ENCODE measurements around the gene ARF1.

The ARF1 gene

DNA sequence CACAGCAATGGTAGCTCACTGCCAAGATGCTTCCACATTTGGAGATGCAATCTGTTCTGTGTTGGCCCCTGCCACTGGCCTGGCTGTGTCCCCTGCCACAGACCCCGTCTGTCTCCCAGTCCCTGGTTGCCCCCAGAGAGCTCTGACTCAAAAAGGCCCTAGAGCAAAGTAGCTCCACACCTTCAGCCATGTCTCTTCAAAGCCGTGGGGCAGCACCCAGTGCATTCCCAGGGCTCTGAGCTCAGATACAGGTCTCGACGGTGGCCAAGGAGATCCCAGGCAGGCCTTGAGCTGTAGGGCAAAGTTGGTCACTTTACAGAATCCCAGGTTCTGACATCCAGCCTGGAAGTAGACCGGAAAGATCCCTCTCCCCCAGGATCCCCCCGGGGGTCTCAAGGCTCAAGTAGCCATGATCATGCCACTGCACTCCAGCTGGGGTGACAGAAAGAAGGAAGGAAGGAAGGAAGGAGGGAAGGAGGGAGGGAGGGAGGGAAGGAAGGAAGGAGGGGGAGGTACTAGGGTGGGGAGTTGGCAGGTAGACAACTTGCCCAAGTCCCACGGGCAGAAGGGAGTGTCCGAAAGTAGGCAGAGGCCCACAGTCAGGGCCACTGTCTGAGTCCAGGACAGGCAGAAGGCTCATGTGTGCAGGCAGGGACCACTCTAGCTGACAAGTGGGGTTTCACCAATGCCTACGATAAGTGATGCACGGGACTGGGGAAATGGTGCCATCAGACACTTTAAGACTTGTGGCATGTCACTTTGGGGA is 4.8 kb upstream of the ARF1 start:
- TF ChIP-seq, protein P1, sequence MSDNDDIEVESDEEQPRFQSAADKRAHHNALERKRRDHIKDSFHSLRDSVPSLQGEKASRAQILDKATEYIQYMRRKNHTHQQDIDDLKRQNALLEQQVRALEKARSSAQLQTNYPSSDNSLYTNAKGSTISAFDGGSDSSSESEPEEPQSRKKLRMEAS (IDR thresholded peaks at IDR 0.05): no peak
- TF ChIP-seq RAD21 (IDR thresholded peaks at IDR 0.05; ENCODE audit: low read depth) (no peak), YY1 (IDR thresholded peaks at IDR 0.05; ENCODE audit: low read depth) (no peak), TAF1 (IDR thresholded peaks at IDR 0.05; ENCODE audit: low read depth) (no peak), ZBTB7A (IDR thresholded peaks at IDR 0.05; ENCODE audit: low read depth) (no peak), CEBPB (IDR thresholded peaks at IDR 0.05) (no peak), TEAD4 (IDR thresholded peaks at IDR 0.05) (no peak)
- TF ChIP-seq, protein P2, sequence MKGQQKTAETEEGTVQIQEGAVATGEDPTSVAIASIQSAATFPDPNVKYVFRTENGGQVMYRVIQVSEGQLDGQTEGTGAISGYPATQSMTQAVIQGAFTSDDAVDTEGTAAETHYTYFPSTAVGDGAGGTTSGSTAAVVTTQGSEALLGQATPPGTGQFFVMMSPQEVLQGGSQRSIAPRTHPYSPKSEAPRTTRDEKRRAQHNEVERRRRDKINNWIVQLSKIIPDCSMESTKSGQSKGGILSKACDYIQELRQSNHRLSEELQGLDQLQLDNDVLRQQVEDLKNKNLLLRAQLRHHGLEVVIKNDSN (IDR thresholded peaks at IDR 0.05): no peak

DNA sequence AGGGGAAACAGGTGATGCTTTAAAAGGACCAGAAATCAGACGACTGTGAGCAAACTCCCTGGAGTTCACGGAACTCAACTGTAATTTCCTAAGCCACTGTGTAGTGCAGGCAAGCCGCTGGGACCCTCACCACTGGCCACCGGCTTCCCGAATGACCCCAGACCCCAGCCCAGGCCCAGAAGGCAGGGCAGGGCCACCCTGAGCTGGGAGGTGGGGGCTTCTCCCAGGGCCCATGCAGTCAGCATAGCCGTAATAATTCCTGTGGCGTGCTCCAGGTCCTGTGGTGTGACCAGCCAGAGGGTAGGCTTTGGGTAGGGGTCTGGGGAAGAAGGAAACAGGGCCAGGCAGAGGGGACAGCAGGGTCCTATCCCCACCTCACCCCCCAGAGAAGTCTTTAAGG is 3.5 kb upstream of the ARF1 start:
- TF ChIP-seq YY1 (IDR thresholded peaks at IDR 0.05; ENCODE audit: low read depth) (no peak), NFIC (IDR thresholded peaks at IDR 0.05) (no peak), CREB1 (IDR thresholded peaks at IDR 0.05; ENCODE audit: low read depth) (no peak), TAF1 (IDR thresholded peaks at IDR 0.05; ENCODE audit: low read depth) (no peak), EP300 (IDR thresholded peaks at IDR 0.05; ENCODE audit: borderline replicate concordance) (no peak), EGR1 (IDR thresholded peaks at IDR 0.05) (no peak), TEAD4 (IDR thresholded peaks at IDR 0.05) (no peak), CEBPB (IDR thresholded peaks at IDR 0.05) (no peak)
- TF ChIP-seq, protein P1 (IDR thresholded peaks at IDR 0.05): no peak
- TF ChIP-seq, protein P2 (IDR thresholded peaks at IDR 0.05): no peak

DNA sequence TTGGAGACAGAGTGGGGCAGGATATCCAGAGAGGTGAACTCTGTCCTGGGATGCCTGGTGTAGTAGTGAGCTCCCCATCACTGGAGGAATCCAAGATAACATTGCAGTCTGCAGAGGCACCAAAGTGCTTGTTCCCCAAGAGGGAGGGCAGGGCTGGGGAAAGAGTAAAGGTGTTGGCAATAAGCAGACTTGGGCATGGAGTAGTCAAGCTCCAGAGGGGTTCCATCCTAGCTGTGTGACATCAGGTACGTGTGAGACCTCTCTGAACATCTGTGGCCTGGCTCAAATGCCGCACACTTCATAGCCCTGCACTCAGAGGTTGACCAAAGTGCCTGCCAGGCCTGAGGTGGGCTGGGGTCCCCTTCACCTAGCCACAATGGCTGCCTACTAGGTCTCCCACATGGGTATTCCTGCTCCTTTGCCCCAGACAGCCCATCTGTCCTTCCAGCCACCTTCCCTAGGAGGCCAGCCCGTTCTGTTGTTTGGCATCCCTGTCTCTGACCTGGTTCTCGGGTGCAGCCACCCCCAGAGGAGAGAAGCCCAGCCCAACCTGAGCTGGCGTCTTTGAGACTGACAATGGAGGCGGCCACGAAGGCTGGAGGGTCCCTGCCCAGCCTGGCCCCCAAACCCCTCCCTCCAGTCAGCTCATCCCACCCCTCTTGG is 2.8 kb upstream of the ARF1 start:
- no peak for TF ChIP-seq TEAD4 (IDR thresholded peaks at IDR 0.05)
- TF ChIP-seq ZBTB7A (IDR thresholded peaks at IDR 0.05; ENCODE audit: low read depth): no peak
- TF ChIP-seq EP300 (IDR thresholded peaks at IDR 0.05; ENCODE audit: borderline replicate concordance): no peak
- TF ChIP-seq, protein P3, sequence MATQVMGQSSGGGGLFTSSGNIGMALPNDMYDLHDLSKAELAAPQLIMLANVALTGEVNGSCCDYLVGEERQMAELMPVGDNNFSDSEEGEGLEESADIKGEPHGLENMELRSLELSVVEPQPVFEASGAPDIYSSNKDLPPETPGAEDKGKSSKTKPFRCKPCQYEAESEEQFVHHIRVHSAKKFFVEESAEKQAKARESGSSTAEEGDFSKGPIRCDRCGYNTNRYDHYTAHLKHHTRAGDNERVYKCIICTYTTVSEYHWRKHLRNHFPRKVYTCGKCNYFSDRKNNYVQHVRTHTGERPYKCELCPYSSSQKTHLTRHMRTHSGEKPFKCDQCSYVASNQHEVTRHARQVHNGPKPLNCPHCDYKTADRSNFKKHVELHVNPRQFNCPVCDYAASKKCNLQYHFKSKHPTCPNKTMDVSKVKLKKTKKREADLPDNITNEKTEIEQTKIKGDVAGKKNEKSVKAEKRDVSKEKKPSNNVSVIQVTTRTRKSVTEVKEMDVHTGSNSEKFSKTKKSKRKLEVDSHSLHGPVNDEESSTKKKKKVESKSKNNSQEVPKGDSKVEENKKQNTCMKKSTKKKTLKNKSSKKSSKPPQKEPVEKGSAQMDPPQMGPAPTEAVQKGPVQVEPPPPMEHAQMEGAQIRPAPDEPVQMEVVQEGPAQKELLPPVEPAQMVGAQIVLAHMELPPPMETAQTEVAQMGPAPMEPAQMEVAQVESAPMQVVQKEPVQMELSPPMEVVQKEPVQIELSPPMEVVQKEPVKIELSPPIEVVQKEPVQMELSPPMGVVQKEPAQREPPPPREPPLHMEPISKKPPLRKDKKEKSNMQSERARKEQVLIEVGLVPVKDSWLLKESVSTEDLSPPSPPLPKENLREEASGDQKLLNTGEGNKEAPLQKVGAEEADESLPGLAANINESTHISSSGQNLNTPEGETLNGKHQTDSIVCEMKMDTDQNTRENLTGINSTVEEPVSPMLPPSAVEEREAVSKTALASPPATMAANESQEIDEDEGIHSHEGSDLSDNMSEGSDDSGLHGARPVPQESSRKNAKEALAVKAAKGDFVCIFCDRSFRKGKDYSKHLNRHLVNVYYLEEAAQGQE (IDR thresholded peaks at IDR 0.05; ENCODE audit: low read depth): no peak
- TF ChIP-seq, protein P2 (IDR thresholded peaks at IDR 0.05): no peak
- no peak for TF ChIP-seq NFIC (IDR thresholded peaks at IDR 0.05)
- TF ChIP-seq YY1 (IDR thresholded peaks at IDR 0.05; ENCODE audit: low read depth): no peak
- no peak for TF ChIP-seq CEBPB (IDR thresholded peaks at IDR 0.05)
- no peak for TF ChIP-seq CREB1 (IDR thresholded peaks at IDR 0.05; ENCODE audit: low read depth)
- TF ChIP-seq, protein P1 (IDR thresholded peaks at IDR 0.05): no peak
- no peak for TF ChIP-seq TAF1 (IDR thresholded peaks at IDR 0.05; ENCODE audit: low read depth)
- TF ChIP-seq RAD21 (IDR thresholded peaks at IDR 0.05; ENCODE audit: low read depth): no peak
- no peak for TF ChIP-seq EGR1 (IDR thresholded peaks at IDR 0.05)
- TF ChIP-seq TCF12 (IDR thresholded peaks at IDR 0.05; ENCODE audit: low read depth): no peak
- TF ChIP-seq FOXM1 (IDR thresholded peaks at IDR 0.05; ENCODE audit: borderline replicate concordance, low read depth): no peak

DNA sequence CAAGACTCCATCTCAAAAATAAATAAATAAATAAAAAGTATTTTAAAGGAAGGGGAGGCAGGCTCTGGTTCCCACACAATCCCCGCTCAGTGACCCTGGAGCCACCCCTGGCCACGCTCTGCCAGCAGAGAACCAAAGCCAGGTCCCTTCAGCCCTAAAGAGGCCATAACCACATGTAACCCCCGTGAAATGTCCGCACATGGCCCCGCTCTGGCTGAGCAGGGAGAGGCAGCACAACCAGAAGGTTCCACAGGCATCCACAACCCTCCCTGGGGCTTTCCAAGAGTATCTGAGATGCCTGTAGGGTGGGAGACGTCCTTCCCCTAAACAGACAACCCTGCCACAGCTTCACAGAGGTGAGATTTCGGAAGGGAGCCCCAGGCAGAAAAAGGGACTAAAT is 1.4 kb upstream of the ARF1 start:
- TF ChIP-seq NFIC (IDR thresholded peaks at IDR 0.05): no peak
- TF ChIP-seq, protein P1 (IDR thresholded peaks at IDR 0.05): no peak
- TF ChIP-seq EP300 (IDR thresholded peaks at IDR 0.05; ENCODE audit: borderline replicate concordance): no peak
- no peak for TF ChIP-seq EGR1 (IDR thresholded peaks at IDR 0.05)
- TF ChIP-seq, protein P3 (IDR thresholded peaks at IDR 0.05; ENCODE audit: low read depth): no peak
- no peak for TF ChIP-seq CREB1 (IDR thresholded peaks at IDR 0.05; ENCODE audit: low read depth)
- TF ChIP-seq CEBPB (IDR thresholded peaks at IDR 0.05): no peak
- no peak for TF ChIP-seq TEAD4 (IDR thresholded peaks at IDR 0.05)
- no peak for TF ChIP-seq YY1 (IDR thresholded peaks at IDR 0.05; ENCODE audit: low read depth)
- no peak for TF ChIP-seq TAF1 (IDR thresholded peaks at IDR 0.05; ENCODE audit: low read depth)
- TF ChIP-seq FOXM1 (IDR thresholded peaks at IDR 0.05; ENCODE audit: borderline replicate concordance, low read depth): no peak
- TF ChIP-seq TCF12 (IDR thresholded peaks at IDR 0.05; ENCODE audit: low read depth): no peak
- TF ChIP-seq ZBTB7A (IDR thresholded peaks at IDR 0.05; ENCODE audit: low read depth): no peak
- TF ChIP-seq RAD21 (IDR thresholded peaks at IDR 0.05; ENCODE audit: low read depth): no peak
- TF ChIP-seq, protein P2 (IDR thresholded peaks at IDR 0.05): no peak

Data from Ishikawa (cell line).